Uterus (tissue), 2 donors: Measurements from ENCODE around the gene SLC4A8.

ENCODE experiments used
- CTCF ChIP-seq, 4 experiments: fragments of 200-600 bp in 2 of 4; fragments of 450-650 bp in 2 of 4; sonication (generic) in 2 of 4; IDR thresholded peaks; one replicate each; pipeline ENCODE4 v1.5.1; 2016 to 2019; ENCODE audit warnings: antibody characterized with exemption in 4 of 4, mild to moderate bottlenecking in 2 of 4, moderate library complexity in 1 of 4
- POLR2A ChIP-seq, 2 donors: fragments of 450-650 bp; IDR thresholded peaks; one replicate each; pipeline ENCODE4 v1.6.1; 2016; ENCODE audit warnings: antibody characterized with exemption in 2 of 2, mild to moderate bottlenecking in 1 of 2, moderate library complexity in 1 of 2

GRCh38 chr12:51519755-51520154, 95.1 kb downstream of the SLC4A8 start:
- TF ChIP-seq CTCF (IDR thresholded peaks at IDR 0.05) (no peak), POLR2A (IDR thresholded peaks at IDR 0.05) (no peak)
